GM21825 (cell line): ENCODE results near the gene SLC35A3.
"Not testable (repeated sequence)": the region's sequence is repeated elsewhere in the genome, so short reads cannot be mapped to it uniquely, and the experiment has no call there.

Experiments used
- ATAC-seq: cut with Tn5 transposase; IDR thresholded peaks from one replicate; pipeline ENCODE4 v1.9.1; 2021; ENCODE audit warnings: mild to moderate bottlenecking, moderate library complexity; ENCODE audit not compliant: unreplicated experiment

Gene SLC35A3

DNA sequence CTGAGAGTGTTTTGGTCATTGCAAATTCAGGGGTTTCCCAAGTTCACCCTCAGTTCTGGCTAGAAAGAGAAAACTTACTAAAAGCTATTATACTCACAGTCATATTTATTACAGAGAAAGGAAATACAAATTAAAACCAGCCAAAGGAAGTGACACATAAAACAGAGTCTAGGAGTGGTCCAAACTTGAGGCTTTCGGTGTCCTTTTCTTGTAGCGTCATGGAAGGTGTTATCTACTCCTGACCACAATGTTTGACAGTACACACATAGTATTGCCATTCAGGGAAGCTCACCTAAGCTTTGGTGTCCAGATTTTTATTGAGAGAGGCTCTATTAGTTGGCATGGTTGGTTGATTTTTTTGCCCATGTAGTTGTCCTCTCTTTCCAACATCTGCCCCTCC, 59.0 kb downstream of the SLC35A3 start:
- no peak for ATAC-seq

DNA sequence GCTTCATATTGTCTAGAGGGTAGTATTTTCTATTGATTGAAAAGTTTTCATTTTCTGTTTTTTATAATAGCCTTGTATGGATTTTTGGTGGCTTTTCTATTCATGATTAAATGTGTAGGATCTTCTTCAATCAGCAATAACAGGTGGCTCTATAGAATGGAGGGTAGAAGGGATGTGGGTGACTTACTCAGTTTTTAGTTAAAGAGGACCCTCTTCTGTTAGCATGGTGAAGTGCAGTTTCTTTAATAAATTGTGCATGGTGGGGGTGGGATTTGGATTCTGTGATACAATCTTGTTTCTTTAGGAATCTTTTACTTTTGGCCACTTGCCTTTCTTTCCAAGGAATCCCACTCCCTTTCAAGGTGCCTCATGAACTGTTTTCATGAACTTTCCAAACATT, 64.7 kb downstream of the SLC35A3 start:
- ATAC-seq: no peak

DNA sequence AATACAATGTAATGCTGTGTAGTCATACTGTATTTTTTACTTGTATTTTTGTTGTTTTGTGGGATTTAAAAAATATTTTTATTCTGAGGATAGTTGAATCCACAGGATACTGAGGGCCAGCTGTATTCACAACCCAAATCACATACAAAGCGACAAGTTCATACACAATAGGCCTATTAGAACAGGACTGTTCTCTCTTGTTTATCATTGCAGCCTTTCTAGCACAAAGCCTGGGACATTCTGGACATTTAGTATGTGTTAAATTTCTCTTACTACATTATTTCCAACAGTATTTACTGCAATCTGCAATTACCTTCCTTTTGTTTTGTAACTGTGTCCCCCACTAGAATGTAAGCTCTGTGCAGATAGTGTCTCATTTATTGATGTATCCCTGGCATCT, 65.4 kb downstream of the SLC35A3 start:
- no peak for ATAC-seq

DNA sequence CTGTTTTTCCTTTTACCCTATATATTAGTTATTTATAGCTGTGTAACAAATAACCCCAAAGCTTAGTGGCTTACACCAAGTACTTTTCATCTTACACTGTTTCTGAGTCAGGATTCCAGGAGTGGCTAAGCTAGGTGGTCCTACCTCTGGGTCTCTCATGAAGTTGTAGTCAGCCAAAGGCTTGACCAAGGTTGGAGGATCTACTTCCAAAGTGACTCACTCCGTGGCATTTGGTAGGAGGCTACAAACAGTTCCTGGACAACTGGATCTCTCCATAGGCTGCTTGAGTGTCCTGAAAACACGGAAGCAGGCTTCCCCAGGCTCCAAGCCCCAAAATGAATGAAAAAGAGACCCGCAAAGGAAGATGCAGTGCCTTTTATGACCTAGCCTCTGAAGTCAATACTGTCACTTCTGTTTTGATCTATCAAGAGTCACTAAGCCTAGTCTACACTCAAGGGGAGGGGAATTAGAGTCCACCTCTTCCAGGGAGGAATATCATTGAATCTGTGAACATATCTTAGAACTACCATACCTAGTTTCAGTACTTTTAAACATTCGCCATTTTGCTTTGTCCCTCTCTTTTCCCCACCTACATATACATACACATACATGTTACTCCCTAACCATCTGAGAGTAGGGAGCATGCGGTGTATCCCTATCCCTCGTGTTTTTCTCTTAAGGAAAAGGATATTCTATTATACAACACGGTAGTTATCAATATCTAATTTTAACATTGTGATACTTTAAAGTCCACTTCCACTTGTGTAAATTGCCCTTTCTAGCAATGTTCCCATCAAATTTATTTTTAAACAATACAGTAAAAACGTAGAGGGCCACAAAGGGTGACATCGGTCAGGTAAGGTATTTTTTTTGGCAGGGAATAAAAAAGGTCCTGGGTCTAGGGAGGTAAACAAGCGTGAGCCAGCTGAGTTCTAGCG, 67.2 kb downstream of the SLC35A3 start:
- ATAC-seq: no peak

DNA sequence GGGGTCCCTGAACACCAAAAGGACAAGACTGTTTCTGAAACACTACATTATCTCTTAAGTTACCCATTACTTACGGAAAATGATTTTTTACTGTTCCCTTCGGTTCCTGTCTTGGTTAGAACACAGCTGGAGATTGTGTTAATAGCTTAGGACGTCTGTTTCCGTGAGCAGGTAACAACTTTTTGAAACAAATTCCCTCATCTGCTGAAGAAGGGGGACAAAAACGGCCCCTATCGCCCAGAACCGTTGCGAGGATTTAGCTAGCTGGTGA, 67.8 kb downstream of the SLC35A3 start:
- ATAC-seq: no peak

DNA sequence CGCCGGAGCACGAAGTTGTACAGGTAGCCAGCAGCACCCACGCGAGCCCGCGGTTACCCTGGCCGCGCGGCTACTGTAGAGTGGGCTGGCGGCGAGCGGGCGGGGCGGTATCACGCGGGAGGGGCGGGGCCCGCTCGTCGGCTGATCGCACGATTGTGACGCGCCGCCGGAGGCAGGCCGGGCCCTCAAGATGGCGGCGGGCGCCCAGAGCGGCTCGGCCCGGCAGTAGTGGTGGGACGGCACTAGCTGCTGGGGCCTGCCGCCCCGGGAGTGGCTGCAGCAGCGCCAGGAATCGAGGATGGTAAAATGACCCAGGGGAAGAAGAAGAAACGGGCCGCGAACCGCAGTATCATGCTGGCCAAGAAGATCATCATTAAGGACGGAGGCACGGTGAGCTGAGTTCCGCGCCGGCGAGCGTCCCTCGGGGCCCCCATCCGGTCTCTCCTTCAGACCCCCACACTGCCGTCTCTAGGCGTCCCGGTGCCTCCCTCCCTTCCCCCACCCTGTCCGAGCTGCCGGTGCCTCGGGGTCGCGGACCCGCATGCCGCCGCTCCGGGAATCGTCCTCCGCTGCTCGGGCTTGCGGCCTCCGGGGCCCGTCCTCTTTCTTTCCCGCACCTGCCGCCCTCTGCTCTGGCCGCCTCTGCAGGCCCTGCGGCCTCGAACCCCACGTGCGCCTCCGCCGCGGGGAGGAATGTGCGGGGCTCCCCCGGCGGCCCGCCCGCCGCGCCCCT, 68.3 kb downstream of the SLC35A3 start:
- peak; percentile 87 for ATAC-seq

DNA sequence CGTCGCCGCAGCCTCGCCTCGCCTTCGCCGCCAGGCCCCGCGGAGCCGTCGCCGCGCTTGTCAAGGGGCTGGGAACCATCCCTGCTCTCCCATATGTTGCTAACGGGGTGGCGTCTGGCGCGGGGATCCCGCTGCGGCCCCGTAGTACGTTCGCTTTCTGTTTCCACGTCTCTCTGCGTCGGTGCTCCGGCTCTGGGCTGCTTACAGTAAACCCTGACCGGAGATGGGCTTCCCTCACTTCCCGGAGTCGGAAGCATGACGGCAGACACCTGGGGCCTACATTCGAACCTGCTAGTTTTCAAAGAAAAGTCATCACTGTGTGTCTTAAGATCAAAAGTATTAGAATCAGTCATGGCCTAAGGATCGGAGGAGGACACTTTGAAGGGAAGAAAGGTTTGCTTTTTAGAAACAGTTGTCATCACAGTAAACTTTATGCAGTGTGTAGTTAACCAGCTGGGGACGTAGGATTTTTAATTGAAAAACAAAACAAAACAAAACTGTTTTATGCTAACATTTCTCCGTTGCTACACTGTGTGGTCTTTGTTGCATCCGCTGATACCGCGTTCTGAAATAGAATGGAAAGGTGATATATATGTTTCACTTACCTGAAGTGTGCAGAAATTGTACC, 69.0 kb downstream of the SLC35A3 start:
- peak; percentile 47 for ATAC-seq

DNA sequence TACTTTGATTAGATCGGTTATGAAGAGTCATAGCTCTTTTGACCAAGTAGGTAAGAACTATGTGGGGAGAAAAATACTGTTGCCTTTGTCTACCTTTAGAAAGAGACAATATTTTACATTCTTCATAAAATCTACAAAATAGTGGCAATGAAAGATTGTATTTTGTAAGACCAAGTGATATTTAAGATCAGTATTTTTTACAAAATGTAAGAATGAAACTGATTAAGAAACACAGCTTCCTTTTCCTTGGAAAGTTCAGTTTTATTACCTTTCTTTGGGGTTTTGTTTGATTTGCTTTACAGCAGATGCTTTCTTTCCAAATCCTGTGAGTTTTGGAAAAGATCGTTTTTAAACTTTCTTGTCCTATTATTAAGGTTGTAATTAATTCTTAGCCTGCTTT, 69.8 kb downstream of the SLC35A3 start:
- ATAC-seq: no peak

DNA sequence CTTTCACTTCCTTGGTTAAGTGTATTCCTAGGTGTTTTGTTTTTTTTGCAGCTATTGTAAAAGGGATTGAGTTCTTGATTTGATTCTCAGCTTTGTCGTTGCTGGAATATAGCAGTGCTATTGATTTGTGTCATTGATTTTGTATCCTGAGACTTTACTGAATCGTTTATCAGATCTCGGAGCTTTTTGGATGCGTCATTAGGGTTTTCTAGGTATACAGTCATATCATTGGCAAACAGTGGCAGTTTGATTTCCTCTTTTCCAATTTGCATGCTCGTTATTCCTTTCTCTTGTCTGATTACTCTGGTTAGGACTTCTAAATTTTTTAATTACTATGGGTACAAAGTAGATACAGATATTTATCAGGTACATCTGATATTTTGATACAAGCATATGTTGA, 75.4 kb downstream of the SLC35A3 start:
- no peak for ATAC-seq

DNA sequence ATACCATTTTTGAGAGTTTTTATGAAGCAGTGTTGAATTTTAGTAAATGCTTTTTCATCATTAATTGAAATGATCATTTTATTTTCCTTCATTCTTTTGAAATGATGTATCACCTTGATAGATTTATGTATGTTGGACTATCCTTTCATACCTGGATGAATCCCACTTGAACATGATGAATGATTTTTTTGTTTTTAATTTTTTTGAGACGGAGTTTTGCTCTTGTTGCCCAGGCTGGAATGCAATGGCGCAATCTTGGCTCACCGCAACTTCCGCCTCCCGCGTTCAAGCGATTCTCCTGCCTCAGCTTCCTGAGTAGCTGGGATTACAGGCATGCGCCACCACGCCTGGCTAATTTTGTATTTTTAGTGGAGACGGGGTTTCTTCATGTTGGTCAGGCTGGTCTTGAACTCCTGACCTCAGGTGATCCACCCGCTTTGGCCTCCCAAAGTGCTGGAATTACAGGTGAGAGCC, 77.5 kb downstream of the SLC35A3 start:
- not testable (repeated sequence) for ATAC-seq

DNA sequence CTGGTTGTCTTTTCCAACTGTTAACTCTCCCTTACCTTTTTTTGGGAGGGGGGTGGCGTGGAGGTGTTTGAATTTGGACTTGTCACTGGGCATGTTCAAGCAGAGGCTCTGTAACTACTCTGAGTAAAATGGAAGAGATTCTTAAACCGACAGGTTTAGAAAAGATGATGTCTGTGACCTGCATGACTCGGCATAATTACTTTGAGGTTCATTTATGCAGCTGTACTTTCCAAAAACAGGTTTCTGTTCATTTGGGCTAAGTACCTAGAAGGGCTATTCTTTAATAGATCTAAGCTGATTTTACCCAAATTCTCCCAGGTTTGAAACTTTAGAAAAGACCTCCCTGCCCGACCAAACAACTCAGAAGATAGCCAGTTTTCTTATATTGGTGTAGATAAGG, 80.3 kb downstream of the SLC35A3 start:
- ATAC-seq: no peak

DNA sequence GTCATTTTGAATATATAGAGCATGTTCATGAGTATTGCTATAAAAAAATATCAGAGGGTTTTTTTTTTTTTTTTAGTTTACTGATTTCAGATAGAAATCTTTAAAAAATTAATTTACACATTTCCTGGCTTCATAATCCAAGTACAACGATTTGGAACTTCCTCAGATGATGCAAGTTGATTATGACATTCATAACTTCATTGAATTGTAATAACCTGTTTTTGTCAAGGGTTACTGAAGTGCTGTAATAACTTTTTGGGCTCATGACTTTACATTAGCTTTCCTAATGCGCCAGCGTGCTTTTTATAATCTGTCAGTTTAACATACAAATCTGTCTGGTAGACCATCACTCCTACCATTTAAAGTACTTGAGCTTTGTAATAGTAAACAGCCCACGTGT, 81.6 kb downstream of the SLC35A3 start:
- ATAC-seq: no peak

DNA sequence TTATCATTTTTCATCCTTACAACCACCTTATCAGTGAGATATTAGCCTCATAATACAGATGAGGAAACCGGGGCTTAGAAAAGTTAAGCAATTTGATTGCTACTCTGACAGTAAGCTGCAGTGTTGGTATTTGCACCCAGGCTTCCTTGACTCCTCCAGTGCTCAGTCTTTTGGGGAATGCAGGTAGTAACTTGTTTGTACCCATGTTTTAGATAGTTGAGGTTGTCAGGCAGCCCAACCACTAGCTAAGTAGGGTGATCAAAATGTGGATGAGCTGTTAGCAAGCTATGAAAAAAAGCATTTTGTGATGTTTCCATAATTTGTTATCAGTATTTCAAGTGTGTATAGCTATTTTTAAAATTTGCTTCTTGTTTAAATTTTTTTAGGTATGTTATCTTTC, 82.1 kb downstream of the SLC35A3 start:
- ATAC-seq: no peak

DNA sequence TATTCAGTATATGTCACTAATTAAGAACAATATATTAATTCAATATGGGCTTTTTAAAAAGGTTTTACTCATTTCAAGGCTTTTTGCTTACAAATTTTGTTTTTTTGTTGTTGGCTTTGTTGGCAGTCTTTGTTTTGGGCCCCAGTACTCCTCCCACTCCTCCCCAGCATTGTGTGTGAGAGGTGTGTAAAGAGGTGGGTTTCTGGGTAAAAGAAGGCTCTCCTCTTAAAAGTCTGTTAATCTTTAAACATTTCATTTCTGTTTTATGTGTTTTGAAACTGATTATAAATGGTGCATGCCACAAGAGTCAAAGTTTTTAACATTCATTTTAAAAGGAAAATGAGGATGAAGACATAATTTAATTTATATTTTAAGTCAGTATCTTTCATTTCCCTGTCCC, 83.3 kb downstream of the SLC35A3 start:
- no peak for ATAC-seq

DNA sequence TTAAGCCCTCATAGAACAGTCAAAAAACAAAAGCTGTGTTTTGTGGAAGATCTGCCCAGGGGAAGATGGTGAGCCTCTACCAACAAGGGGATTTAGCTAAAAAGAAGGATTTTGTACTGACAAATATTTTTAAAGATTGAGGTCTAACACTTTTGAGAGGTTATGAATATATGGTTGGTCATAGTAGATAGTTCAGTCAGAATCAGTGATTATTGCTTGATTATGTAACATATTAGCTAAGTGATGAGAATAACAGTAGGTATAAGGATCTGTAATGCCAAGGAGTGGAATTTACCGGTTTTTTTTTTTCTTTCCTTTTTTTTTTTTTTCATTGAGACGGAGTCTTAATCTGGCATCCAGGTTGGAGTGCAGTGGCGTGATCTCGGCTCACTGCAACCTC, 83.9 kb downstream of the SLC35A3 start:
- no peak for ATAC-seq

DNA sequence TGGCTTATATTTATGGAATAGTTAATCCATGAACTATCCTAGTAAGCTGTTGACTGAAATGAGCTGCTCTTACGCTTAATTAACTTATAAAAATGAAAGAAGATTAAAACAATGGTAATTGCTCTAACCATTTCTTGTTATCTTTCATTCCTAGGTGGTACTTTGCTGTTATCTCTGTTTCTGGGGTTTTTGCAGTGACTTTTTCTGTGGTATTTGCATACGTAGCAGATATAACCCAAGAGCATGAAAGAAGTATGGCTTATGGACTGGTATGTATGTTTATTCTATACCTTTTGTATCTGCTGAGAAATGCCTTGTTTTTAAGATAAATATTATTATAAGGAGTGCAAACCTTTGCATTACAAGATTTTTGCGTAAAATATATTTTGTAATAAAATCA, 91.9 kb downstream of the SLC35A3 start:
- ATAC-seq: no peak

DNA sequence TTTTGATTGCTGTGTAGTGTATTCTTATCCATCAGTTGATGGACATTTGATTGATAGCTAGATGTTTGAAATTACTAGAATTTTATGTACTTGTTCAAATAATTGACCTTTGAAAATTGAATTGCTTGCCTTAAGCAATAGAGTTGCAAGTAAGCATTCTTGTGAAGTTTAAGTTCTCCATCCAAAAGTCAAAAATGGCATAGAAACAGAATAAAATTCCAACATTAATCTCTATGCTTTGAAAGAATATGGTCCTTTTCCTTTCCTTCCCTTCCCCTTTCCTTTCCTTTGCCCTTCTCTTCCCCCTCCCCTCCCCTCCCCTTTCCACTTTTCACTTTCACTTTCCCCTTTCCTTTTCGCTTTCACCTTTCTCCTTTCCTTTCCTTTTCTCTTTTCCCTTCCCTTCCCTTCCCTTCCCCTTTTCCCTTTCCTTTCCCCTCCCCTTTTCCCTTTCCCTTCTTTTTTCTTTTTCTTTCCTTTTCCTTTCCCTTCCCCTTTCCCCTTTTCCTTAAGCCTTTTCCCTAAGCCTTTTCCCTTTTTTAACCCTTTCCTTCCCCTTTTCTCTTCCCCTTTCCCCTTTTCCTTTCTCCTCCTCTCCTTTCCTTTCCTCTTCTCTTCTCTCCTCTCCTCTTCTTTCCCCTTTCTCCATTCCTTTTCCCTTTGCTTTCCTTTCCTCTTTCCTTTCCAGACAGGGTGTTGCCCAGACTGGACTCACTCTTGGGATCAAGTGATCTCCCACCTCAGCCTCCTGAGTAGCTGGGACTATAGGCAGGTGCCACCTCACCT, 95.6 kb downstream of the SLC35A3 start:
- ATAC-seq: no peak

DNA sequence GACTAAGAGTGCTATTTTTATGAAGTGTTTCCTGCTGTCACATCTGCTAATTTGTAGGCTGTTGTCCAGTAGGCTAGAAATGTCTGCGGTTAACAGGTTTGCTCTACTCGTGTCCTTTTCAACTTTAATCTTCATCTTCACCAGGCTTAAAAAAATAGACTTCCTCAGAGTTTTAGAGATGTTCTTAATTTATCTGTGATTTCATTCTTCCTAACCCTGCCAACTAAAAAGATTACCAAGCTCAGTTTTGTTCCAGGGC, 96.1 kb downstream of the SLC35A3 start:
- no peak for ATAC-seq

DNA sequence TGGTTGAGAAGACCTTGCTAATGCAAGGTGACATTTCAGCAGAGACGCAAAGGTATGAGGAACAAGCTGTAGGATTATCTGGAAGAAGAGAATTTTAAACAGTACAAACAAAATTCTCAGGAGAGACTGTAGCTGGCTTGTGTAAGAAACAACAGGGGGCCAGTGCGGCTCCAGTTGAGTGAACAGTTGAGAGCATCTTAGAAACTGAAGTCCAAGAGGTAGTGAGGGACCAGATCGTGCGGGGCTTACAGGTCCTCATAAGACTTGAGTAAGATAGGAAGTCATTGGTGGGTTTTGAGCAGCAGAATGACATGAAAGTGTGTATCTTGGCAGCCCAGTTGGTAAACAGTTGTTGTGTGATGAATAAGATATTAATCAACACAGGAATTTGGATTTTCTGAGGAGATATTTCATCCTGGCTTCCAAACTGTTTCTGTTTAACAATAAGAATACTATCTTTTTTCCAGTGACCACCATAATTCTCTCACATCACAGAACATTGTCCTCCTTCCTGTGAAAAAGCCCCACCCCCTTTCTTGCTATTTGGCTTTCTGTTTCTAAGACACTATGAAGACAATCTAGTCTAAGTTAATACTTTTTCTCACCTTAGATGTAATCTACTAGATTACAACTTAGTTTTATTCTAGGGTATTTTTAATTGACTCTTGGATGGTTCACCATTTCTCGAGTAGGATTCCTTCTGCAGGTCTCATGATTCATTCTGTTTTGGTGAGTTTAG, 100.6 kb downstream of the SLC35A3 start:
- ATAC-seq: no peak

DNA sequence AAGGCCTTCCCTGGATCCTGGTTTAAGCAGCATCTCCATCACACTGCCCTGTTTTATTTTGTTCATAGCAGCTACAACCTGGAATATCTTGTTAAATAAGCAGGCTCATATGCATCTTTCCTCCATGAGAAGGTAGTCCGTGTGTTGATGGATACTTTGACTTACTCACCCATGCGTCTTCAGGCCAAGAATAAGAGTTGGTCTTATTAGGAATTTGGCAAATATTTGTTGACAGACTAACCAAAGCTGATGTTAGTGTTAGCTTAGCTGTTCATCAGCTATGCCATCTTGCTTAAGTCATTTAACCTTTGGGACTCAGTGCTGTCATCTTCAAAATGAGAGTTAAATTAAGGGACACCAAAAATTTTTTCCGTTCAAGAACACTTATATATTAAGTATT, 103.7 kb downstream of the SLC35A3 start:
- ATAC-seq: no peak
